GM19351 (cell line): Measurements from ENCODE around the gene CYP2A13.
"Not testable (repeated sequence)": the region's sequence is repeated elsewhere in the genome, so short reads cannot be mapped to it uniquely, and the experiment has no call there.

ENCODE experiments used
- ATAC-seq: cut with Tn5 transposase; IDR thresholded peaks from one replicate; pipeline ENCODE4 v1.9.1; 2021; ENCODE audit warnings: mild to moderate bottlenecking, moderate library complexity; ENCODE audit not compliant: unreplicated experiment

Gene CYP2A13

GRCh38 chr19:41116261-41116660, 28.0 kb downstream of the CYP2A13 start:
- no peak for ATAC-seq

GRCh38 chr19:41120929-41121911, 33.0 kb downstream of the CYP2A13 start:
- not testable (repeated sequence) for ATAC-seq

- ATAC-seq: not testable (repeated sequence)
Measured at GRCh38 chr19:41122846-41123245, 34.6 kb downstream of the CYP2A13 start.

- ATAC-seq: no peak
Measured at GRCh38 chr19:41123716-41124294, 35.6 kb downstream of the CYP2A13 start.

- not testable (repeated sequence) for ATAC-seq
Measured at GRCh38 chr19:41126765-41127203, 38.5 kb downstream of the CYP2A13 start.

GRCh38 chr19:41127362-41127761, 39.1 kb downstream of the CYP2A13 start:
- not testable (repeated sequence) for ATAC-seq

- ATAC-seq: not testable (repeated sequence)
Measured at GRCh38 chr19:41127801-41128300, 39.6 kb downstream of the CYP2A13 start.

- no peak for ATAC-seq
Measured at GRCh38 chr19:41128692-41129091, 40.4 kb downstream of the CYP2A13 start.

- no peak for ATAC-seq
Measured at GRCh38 chr19:41131186-41131585, 42.9 kb downstream of the CYP2A13 start.

GRCh38 chr19:41133260-41133659, 45.0 kb downstream of the CYP2A13 start:
- no peak for ATAC-seq

- no peak for ATAC-seq
Measured at GRCh38 chr19:41134616-41135015, 46.4 kb downstream of the CYP2A13 start.

- not testable (repeated sequence) for ATAC-seq
Measured at GRCh38 chr19:41135390-41136384, 47.4 kb downstream of the CYP2A13 start.

GRCh38 chr19:41136636-41137455, 48.6 kb downstream of the CYP2A13 start:
- ATAC-seq: no peak

- no peak for ATAC-seq
Measured at GRCh38 chr19:41144403-41144802, 56.2 kb downstream of the CYP2A13 start.
